ENCODE data around the gene FTO. TPM values are rescaled to one million over a fixed set of nuclear protein-coding genes. Genes with fewer than 3 reads are reported as not detected.
"Not testable (repeated sequence)": the region's sequence is repeated elsewhere in the genome, so short reads cannot be mapped to it uniquely, and the experiment has no call there.

Gene FTO
- total and polyA plus RNA-seq, 7 experiments from 2014 or later, result 47.2 to 104 (median 58.3) TPM

DNA sequence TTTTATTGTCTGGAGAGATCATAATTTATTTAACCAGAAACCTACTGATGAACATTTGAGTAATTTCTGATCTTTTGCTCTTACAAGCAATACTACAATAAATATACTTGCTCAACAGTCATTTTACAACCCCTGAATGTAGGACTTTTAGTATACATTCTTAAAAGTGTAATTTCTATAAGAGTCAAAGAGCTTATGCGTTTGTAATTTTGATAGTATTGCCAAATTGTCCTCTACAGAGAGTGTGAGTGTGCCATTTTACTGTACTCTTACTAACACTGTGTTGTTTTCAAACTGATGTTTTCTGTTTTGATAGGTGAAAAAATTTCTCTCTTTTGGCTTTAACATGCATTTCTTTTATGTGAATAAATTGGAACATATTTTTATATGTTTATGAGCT is 139.1 kb downstream of the FTO start:
- peaks cover 1 to 17% (median 6%) of the 10 kb centered on the region in 7 donors for H3K4me1 Mint-ChIP-seq
- H3K4me3 Mint-ChIP-seq, result no peak overlapping the region
- intact Hi-C loops (cut with micrococcal nuclease), result no loop called here
- Histone ChIP-seq H3K4me3 (ENCODE audit: low read length) (no peak overlapping the region), H3K9me3 (ENCODE audit: control insufficient read depth in 2 of 3, low read length in 3 of 3) (no peaks in the 10 kb centered on the region), H3K27ac (ENCODE audit: low read depth, low read length) (no peak overlapping the region), H3K36me3 (ENCODE audit: control insufficient read depth in 2 of 3, insufficient read depth in 3 of 3, low read length in 3 of 3) (peaks cover 0 to 11% (median 0%) of the 10 kb centered on the region in 3 experiments), H3K27me3 (ENCODE audit: control insufficient read depth in 2 of 2, insufficient read depth in 2 of 2, low read length in 2 of 2) (no peaks in the 10 kb centered on the region), H3K4me1 (ENCODE audit: control insufficient read depth in 2 of 2, insufficient read depth in 2 of 2, low read length in 2 of 2) (no peaks in the 10 kb centered on the region)
- peaks cover under 1 to 35% (median 28%) of the 10 kb centered on the region in 5 donors for H3K36me3 Mint-ChIP-seq
- CTCF ChIA-PET, result no interaction called here
- no peak overlapping the region for H3K27ac Mint-ChIP-seq
- peaks cover 0 to under 1% (median 0%) of the 10 kb centered on the region in 11 donors for H3K9me3 Mint-ChIP-seq
- POLR2A ChIA-PET, result no interaction called here
- no peak for ATAC-seq
- H3K27me3 Mint-ChIP-seq, result no peaks in the 10 kb centered on the region
- DNase-seq, result no peak

GRCh38 chr16:53844804-53845203 is 140.8 kb downstream of the FTO start:
- intact Hi-C loops (cut with micrococcal nuclease), result no loop called here
- H3K9me3 ChIP-seq (ENCODE audit: control insufficient read depth in 2 of 3, low read length in 3 of 3), result no peaks in the 10 kb centered on the region
- ChIA-PET CTCF (no interaction called here), POLR2A (no interaction called here)
- Mint-ChIP-seq H3K4me1 (peaks cover 4 to 29% (median 19%) of the 10 kb centered on the region in 7 donors), H3K27me3 (no peaks in the 10 kb centered on the region), H3K36me3 (peaks cover 0 to 40% (median 22%) of the 10 kb centered on the region in 5 donors), H3K27ac (no peak overlapping the region), H3K4me3 (no peak overlapping the region), H3K9me3 (no peaks in the 10 kb centered on the region)
- no peak overlapping the region for H3K4me3 ChIP-seq (ENCODE audit: low read length)
- peaks cover 0 to 6% of the 10 kb centered on the region in 2 donors for H3K4me1 ChIP-seq (ENCODE audit: control insufficient read depth in 2 of 2, insufficient read depth in 2 of 2, low read length in 2 of 2)
- no peak overlapping the region for H3K27ac ChIP-seq (ENCODE audit: low read depth, low read length)
- ATAC-seq (no peak), DNase-seq (no peak)
- H3K36me3 ChIP-seq (ENCODE audit: control insufficient read depth in 2 of 3, insufficient read depth in 3 of 3, low read length in 3 of 3), result peaks cover 0 to 10% (median 0%) of the 10 kb centered on the region in 3 experiments
- no peaks in the 10 kb centered on the region for H3K27me3 ChIP-seq (ENCODE audit: control insufficient read depth in 2 of 2, insufficient read depth in 2 of 2, low read length in 2 of 2)

DNA sequence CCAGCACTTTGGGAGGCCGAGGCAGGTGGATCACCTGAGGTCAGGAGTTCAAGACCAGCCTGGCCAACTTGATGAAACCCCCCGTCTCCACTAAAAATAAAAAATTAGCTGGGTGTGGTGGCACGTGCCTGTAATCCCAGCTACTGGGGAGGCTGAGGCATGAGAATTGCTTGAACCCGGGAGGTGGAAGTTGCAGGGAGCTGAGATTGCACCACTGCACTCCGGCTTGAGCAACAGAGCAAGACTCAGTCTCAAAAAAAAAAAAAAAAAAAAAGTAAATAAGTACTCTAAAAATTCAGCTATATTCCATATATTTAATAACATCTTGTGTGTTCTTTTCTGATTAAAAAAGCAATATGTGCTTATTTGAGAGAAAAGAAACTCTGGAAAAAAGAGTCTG is 142.6 kb downstream of the FTO start:
- peaks cover 0 to 43% (median 20%) of the 10 kb centered on the region in 5 donors for H3K36me3 Mint-ChIP-seq
- H3K4me1 ChIP-seq (ENCODE audit: control insufficient read depth in 2 of 2, insufficient read depth in 2 of 2, low read length in 2 of 2); H3K9me3 ChIP-seq (ENCODE audit: control insufficient read depth in 2 of 3, low read length in 3 of 3); ATAC-seq; H3K4me3 Mint-ChIP-seq; H3K27me3 Mint-ChIP-seq; H3K27ac Mint-ChIP-seq; H3K4me3 ChIP-seq (ENCODE audit: low read length); H3K27ac ChIP-seq (ENCODE audit: low read depth, low read length); H3K9me3 Mint-ChIP-seq; DNase-seq; intact Hi-C loops (cut with micrococcal nuclease); POLR2A ChIA-PET; H3K27me3 ChIP-seq (ENCODE audit: control insufficient read depth in 2 of 2, insufficient read depth in 2 of 2, low read length in 2 of 2): not testable (repeated sequence)
- CTCF ChIA-PET, result interaction anchor here (0.6 kb wide), 1 partner anchor 117 kb away, joined by 4 read pairs; no protein-coding TSS in a partner anchor
- H3K4me1 Mint-ChIP-seq, result peaks cover 4 to 29% (median 19%) of the 10 kb centered on the region in 7 donors
- peaks cover 0 to 10% (median 0%) of the 10 kb centered on the region in 3 experiments for H3K36me3 ChIP-seq (ENCODE audit: control insufficient read depth in 2 of 3, insufficient read depth in 3 of 3, low read length in 3 of 3)

- ChIA-PET POLR2A (no interaction called here), CTCF (interaction anchor here (0.6 kb wide), 1 partner anchor 117 kb away, joined by 4 read pairs; no protein-coding TSS in a partner anchor)
- Histone ChIP-seq H3K9me3 (ENCODE audit: control insufficient read depth in 2 of 3, low read length in 3 of 3) (no peaks in the 10 kb centered on the region), H3K4me3 (ENCODE audit: low read length) (no peak overlapping the region), H3K27ac (ENCODE audit: low read depth, low read length) (no peak overlapping the region), H3K27me3 (ENCODE audit: control insufficient read depth in 2 of 2, insufficient read depth in 2 of 2, low read length in 2 of 2) (no peaks in the 10 kb centered on the region), H3K4me1 (ENCODE audit: control insufficient read depth in 2 of 2, insufficient read depth in 2 of 2, low read length in 2 of 2) (peaks cover 0 to 6% of the 10 kb centered on the region in 2 donors), H3K36me3 (ENCODE audit: control insufficient read depth in 2 of 3, insufficient read depth in 3 of 3, low read length in 3 of 3) (peaks cover 0 to 10% (median 0%) of the 10 kb centered on the region in 3 experiments)
- DNase-seq (no peak), ATAC-seq (no peak)
- no peak overlapping the region for H3K4me3 Mint-ChIP-seq
- intact Hi-C loops (cut with micrococcal nuclease), result no loop called here
- peaks cover 4 to 29% (median 19%) of the 10 kb centered on the region in 7 donors for H3K4me1 Mint-ChIP-seq
- H3K27me3 Mint-ChIP-seq, result no peaks in the 10 kb centered on the region
- no peaks in the 10 kb centered on the region for H3K9me3 Mint-ChIP-seq
- peaks cover 0 to 39% (median 17%) of the 10 kb centered on the region in 5 donors for H3K36me3 Mint-ChIP-seq
- no peak overlapping the region for H3K27ac Mint-ChIP-seq
These were observed 143.0 kb downstream of the FTO start for GRCh38 chr16:53846971-53847370.

DNA sequence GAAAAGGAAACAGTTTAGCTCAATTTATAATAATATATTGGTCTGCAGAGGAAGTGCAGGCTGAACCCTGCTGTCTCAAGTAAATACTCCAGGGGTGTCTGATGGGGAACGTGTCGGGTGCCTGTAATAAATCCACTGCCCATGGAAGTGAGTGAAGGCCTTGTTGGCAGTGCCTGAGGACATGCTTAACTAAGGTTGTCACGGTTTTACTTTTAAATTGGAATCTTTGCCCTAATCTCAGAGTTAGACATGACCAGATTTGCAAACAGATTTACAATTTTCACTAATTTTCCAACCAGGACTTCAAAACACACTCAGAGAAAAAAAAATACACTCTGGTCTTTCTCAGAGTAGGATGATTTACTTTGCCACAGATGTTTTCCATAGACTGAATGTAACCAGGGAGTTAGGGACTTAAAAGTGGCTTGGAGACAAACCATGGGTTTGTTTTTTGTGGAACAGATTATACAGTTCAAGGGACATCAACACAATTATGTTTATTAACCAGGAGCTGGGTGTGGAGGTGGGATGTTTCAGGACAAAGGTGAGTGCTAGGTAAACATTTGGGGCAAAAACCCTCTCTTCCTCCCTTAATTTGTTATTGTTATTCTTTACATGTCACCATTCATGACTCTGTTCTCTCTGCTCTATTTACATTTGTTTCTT is 144.5 kb downstream of the FTO start:
- DNase-seq, result no peak
- H3K9me3 Mint-ChIP-seq, result peaks cover 0 to 2% (median 0%) of the 10 kb centered on the region in 11 donors
- Histone ChIP-seq H3K27me3 (ENCODE audit: control insufficient read depth in 2 of 2, insufficient read depth in 2 of 2, low read length in 2 of 2) (no peaks in the 10 kb centered on the region), H3K36me3 (ENCODE audit: control insufficient read depth in 2 of 3, insufficient read depth in 3 of 3, low read length in 3 of 3) (peaks cover 0 to 10% (median 0%) of the 10 kb centered on the region in 3 experiments), H3K4me3 (ENCODE audit: low read length) (no peak overlapping the region), H3K4me1 (ENCODE audit: control insufficient read depth in 2 of 2, insufficient read depth in 2 of 2, low read length in 2 of 2) (peaks cover 0 to 6% of the 10 kb centered on the region in 2 donors), H3K27ac (ENCODE audit: low read depth, low read length) (no peak overlapping the region), H3K9me3 (ENCODE audit: control insufficient read depth in 2 of 3, low read length in 3 of 3) (no peaks in the 10 kb centered on the region)
- H3K27me3 Mint-ChIP-seq, result no peaks in the 10 kb centered on the region
- ChIA-PET CTCF (no interaction called here), POLR2A (no interaction called here)
- H3K4me1 Mint-ChIP-seq, result peaks cover 4 to 29% (median 19%) of the 10 kb centered on the region in 7 donors
- ATAC-seq, result no peak
- intact Hi-C loops (cut with micrococcal nuclease), result no loop called here
- H3K36me3 Mint-ChIP-seq, result peaks cover 7 to 51% (median 28%) of the 10 kb centered on the region in 5 donors
- peak overlapping the region in 3 of 9 donors; percentile 17 to 57 (median 51) for H3K27ac Mint-ChIP-seq
- no peak overlapping the region for H3K4me3 Mint-ChIP-seq

- H3K4me1 Mint-ChIP-seq, result peaks cover 4 to 29% (median 19%) of the 10 kb centered on the region in 7 donors
- Histone ChIP-seq H3K4me1 (ENCODE audit: control insufficient read depth in 2 of 2, insufficient read depth in 2 of 2, low read length in 2 of 2) (peaks cover 0 to 6% of the 10 kb centered on the region in 2 donors), H3K27ac (ENCODE audit: low read depth, low read length) (no peak overlapping the region), H3K36me3 (ENCODE audit: control insufficient read depth in 2 of 3, insufficient read depth in 3 of 3, low read length in 3 of 3) (peaks cover 0 to 10% (median 0%) of the 10 kb centered on the region in 3 experiments), H3K9me3 (ENCODE audit: control insufficient read depth in 2 of 3, low read length in 3 of 3) (no peaks in the 10 kb centered on the region), H3K4me3 (ENCODE audit: low read length) (no peak overlapping the region), H3K27me3 (ENCODE audit: control insufficient read depth in 2 of 2, insufficient read depth in 2 of 2, low read length in 2 of 2) (no peaks in the 10 kb centered on the region)
- CTCF ChIA-PET, result no interaction called here
- intact Hi-C loops (cut with micrococcal nuclease), result no loop called here
- H3K27me3 Mint-ChIP-seq, result no peaks in the 10 kb centered on the region
- DNase-seq (no peak), ATAC-seq (no peak)
- H3K4me3 Mint-ChIP-seq, result no peak overlapping the region
- peaks cover 9 to 56% (median 33%) of the 10 kb centered on the region in 5 donors for H3K36me3 Mint-ChIP-seq
- H3K27ac Mint-ChIP-seq, result peak overlapping the region in 2 of 9 donors; percentile 0 to 51
- peaks cover 0 to 7% (median 0%) of the 10 kb centered on the region in 11 donors for H3K9me3 Mint-ChIP-seq
- POLR2A ChIA-PET, result no interaction called here
These were observed 145.0 kb downstream of the FTO start for GRCh38 chr16:53848950-53849349.

DNA sequence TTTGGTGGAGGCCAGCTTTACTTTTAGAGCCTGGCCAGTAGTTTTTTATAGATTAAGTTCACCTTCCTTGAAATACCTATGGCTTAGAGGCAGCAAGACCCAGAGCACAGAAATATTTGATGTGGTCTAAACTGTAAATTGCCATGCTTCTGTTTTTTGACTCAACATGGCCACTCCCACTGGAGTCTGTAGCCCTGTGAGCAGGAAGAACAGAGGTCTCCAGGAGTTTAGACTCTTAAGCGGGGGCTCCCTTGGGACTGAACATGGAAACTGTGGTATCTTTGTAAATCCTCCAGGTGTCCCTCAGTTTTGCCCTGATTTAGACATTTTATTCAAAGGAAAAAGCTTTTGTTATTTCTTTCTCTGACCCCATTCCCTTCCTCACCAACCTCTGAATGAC is 145.6 kb downstream of the FTO start:
- Histone ChIP-seq H3K27ac (ENCODE audit: low read depth, low read length) (no peak overlapping the region), H3K27me3 (ENCODE audit: control insufficient read depth in 2 of 2, insufficient read depth in 2 of 2, low read length in 2 of 2) (no peaks in the 10 kb centered on the region), H3K9me3 (ENCODE audit: control insufficient read depth in 2 of 3, low read length in 3 of 3) (no peaks in the 10 kb centered on the region), H3K4me1 (ENCODE audit: control insufficient read depth in 2 of 2, insufficient read depth in 2 of 2, low read length in 2 of 2) (peaks cover 0 to 6% of the 10 kb centered on the region in 2 donors), H3K36me3 (ENCODE audit: control insufficient read depth in 2 of 3, insufficient read depth in 3 of 3, low read length in 3 of 3) (peaks cover 0 to 10% (median 0%) of the 10 kb centered on the region in 3 experiments), H3K4me3 (ENCODE audit: low read length) (no peak overlapping the region)
- ATAC-seq (no peak), DNase-seq (no peak)
- Mint-ChIP-seq H3K9me3 (peaks cover 0 to 14% (median 0%) of the 10 kb centered on the region in 11 donors), H3K36me3 (peaks cover 9 to 60% (median 39%) of the 10 kb centered on the region in 5 donors), H3K27ac (no peak overlapping the region), H3K4me3 (no peak overlapping the region), H3K4me1 (peaks cover 4 to 29% (median 19%) of the 10 kb centered on the region in 7 donors), H3K27me3 (no peaks in the 10 kb centered on the region)
- ChIA-PET POLR2A (no interaction called here), CTCF (no interaction called here)
- intact Hi-C loops (cut with micrococcal nuclease), result no loop called here

Data from naive thymus-derived CD4-positive, alpha-beta T cell (primary cell).